IMR-90 (cell line): ENCODE measurements around the gene HEATR3. TPM values are rescaled to one million over a fixed set of nuclear protein-coding genes. Genes with fewer than 3 reads are reported as not detected.

ENCODE experiments used
- ATAC-seq: fragments of 200-7000 bp; cut with Tn5 transposase; 2 replicates; pipeline ENCODE4 v1.9.1; 2020; ENCODE audit warnings: low read depth, mild to moderate bottlenecking, moderate library complexity
- BruUV-seq: library from RNA; stranded (reverse); fragments of 400-500 nt; replicated peaks from 2 replicates; lab custom pipeline; 2021; lab: Mats Ljungman, UMichigan
- CTCF ChIA-PET: fragments of 300-600 bp; formaldehyde crosslinking; extraction: SDS; loops from one replicate; lab custom pipeline; 2021; ENCODE audit warnings: antibody characterized with exemption; lab: Yijun Ruan, JAX
- POLR2A ChIA-PET: fragments of 300-600 bp; sonication (Branson Sonifier 250); formaldehyde crosslinking; loops from one replicate; lab custom pipeline; 2022; ENCODE audit warnings: antibody characterized with exemption; ENCODE audit not compliant: unreplicated experiment; lab: Charles Lee
- DNase-seq: peaks from one replicate; pipeline ENCODE4 v3.0.0; 2013
- H2AFZ ChIP-seq: replicated peaks from 2 replicates; pipeline ENCODE3; 2013; ENCODE audit warnings: low read length, mild to moderate bottlenecking; ENCODE audit not compliant: poor library complexity
- H2AK5ac ChIP-seq: 2 replicates; pipeline ENCODE4 v1.6.1; 2013; ENCODE audit warnings: low read depth, low read length, inconsistent platforms
- H2AK9ac ChIP-seq: replicated peaks from 2 replicates; pipeline ENCODE3; 2013; ENCODE audit warnings: mild to moderate bottlenecking, low read depth, low read length, moderate library complexity; ENCODE audit not compliant: poor library complexity
- H2BK120ac ChIP-seq: 2 replicates; pipeline ENCODE4 v1.6.1; 2013; ENCODE audit warnings: low read depth, low read length, inconsistent platforms
- H2BK15ac ChIP-seq: 3 replicates; pipeline ENCODE4 v1.6.1; 2013; ENCODE audit warnings: low read depth, low read length, inconsistent platforms
- H2BK20ac ChIP-seq: 2 replicates; pipeline ENCODE4 v1.6.1; 2013; ENCODE audit warnings: low read depth, mild to moderate bottlenecking, inconsistent platforms, low read length, moderate library complexity
- H2BK5ac ChIP-seq: 2 replicates; pipeline ENCODE4 v1.6.1; 2013; ENCODE audit warnings: mild to moderate bottlenecking, low read depth, low read length, inconsistent platforms; ENCODE audit not compliant: poor library complexity, severe bottlenecking
- H3K14ac ChIP-seq: replicated peaks from 2 replicates; pipeline ENCODE4 v1.6.1; 2013; ENCODE audit warnings: low read depth, low read length, inconsistent platforms
- H3K18ac ChIP-seq: 2 replicates; pipeline ENCODE4 v1.6.1; 2013; ENCODE audit warnings: low read depth, low read length, control low read depth
- H3K23ac ChIP-seq: 2 replicates; pipeline ENCODE4 v1.6.1; 2013; ENCODE audit warnings: low read depth, low read length, inconsistent platforms
- H3K27ac ChIP-seq: 2 replicates; pipeline ENCODE4 v1.5.1; 2013; ENCODE audit warnings: mild to moderate bottlenecking, control low read depth, low read length; ENCODE audit not compliant: insufficient read depth
- H3K27me3 ChIP-seq: 2 replicates; pipeline ENCODE4 v1.6.1; 2013; ENCODE audit warnings: low read length; ENCODE audit not compliant: control insufficient read depth, insufficient read depth
- H3K36me3 ChIP-seq: 2 replicates; pipeline ENCODE4 v1.6.1; 2013; ENCODE audit warnings: low read length, mixed read lengths; ENCODE audit not compliant: control insufficient read depth, insufficient read depth
- H3K4ac ChIP-seq: 2 replicates; pipeline ENCODE4 v1.6.1; 2013; ENCODE audit warnings: low read depth, low read length, inconsistent platforms
- H3K4me1 ChIP-seq: 2 replicates; pipeline ENCODE4 v1.6.1; 2013; ENCODE audit warnings: low read length, mixed read lengths; ENCODE audit not compliant: control insufficient read depth, insufficient read depth
- H3K4me2 ChIP-seq: 2 replicates; pipeline ENCODE4 v1.6.1; 2013; ENCODE audit warnings: low read depth, mild to moderate bottlenecking, control low read depth, low read length, moderate library complexity
- H3K4me3 ChIP-seq: 2 replicates; pipeline ENCODE4 v1.5.1; 2013; ENCODE audit warnings: low read depth, mild to moderate bottlenecking, control low read depth, low read length, moderate library complexity; ENCODE audit not compliant: insufficient read depth
- H3K56ac ChIP-seq: 2 replicates; pipeline ENCODE4 v1.6.1; 2013; ENCODE audit warnings: low read length, inconsistent platforms; ENCODE audit not compliant: insufficient read depth; ENCODE audit errors: extremely low read depth
- H3K79me1 ChIP-seq, 2 experiments: 2 replicates each; pipeline ENCODE4 v1.6.1; 2013; ENCODE audit warnings: low read length in 2 of 2, inconsistent platforms in 1 of 2, low read depth in 1 of 2
- H3K9ac ChIP-seq: 2 replicates; pipeline ENCODE4 v1.6.1; 2013; ENCODE audit warnings: low read depth, low read length, control low read depth
- H3K9me1 ChIP-seq: 2 replicates; pipeline ENCODE4 v1.6.1; 2013; ENCODE audit warnings: low read length, inconsistent platforms; ENCODE audit not compliant: insufficient read depth
- H3K9me3 ChIP-seq: 2 replicates; pipeline ENCODE4 v1.6.1; 2013; ENCODE audit warnings: low read length; ENCODE audit not compliant: control insufficient read depth, insufficient read depth
- H4K20me1 ChIP-seq: 2 replicates; pipeline ENCODE4 v1.6.1; 2013; ENCODE audit warnings: low read length, inconsistent platforms; ENCODE audit not compliant: insufficient read depth
- H4K5ac ChIP-seq: 2 replicates; pipeline ENCODE4 v1.6.1; 2013; ENCODE audit warnings: mild to moderate bottlenecking, low read depth, low read length, control low read depth
- H4K8ac ChIP-seq, 2 experiments: 2 replicates each; pipeline ENCODE4 v1.6.1; 2013; ENCODE audit warnings: low read depth in 2 of 2, low read length in 2 of 2, control low read depth in 1 of 2, inconsistent platforms in 1 of 2
- H4K91ac ChIP-seq: 2 replicates; pipeline ENCODE4 v1.6.1; 2013; ENCODE audit warnings: low read depth, low read length, inconsistent platforms; ENCODE audit not compliant: insufficient read depth
- BHLHE40 ChIP-seq: fragments of 150-350 bp; IDR thresholded peaks from 2 replicates; pipeline ENCODE4 v1.6.1; 2016; ENCODE audit warnings: mild to moderate bottlenecking, low read depth, low read length
- CHD1 ChIP-seq: IDR thresholded peaks from 2 replicates; pipeline ENCODE4 v1.6.1; 2012; ENCODE audit warnings: low read depth, low read length, improper control_type of control experiment
- CTCF ChIP-seq: conservative IDR thresholded peaks from 2 replicates; pipeline ENCODE4 v1.5.1; 2012; ENCODE audit warnings: mild to moderate bottlenecking, low read depth, low read length, improper control_type of control experiment
- ELK1 ChIP-seq: fragments of 150-350 bp; IDR thresholded peaks from 2 replicates; pipeline ENCODE4 v1.6.1; 2016; ENCODE audit warnings: low read depth, mild to moderate bottlenecking, low read length, moderate library complexity, borderline replicate concordance
- FOS ChIP-seq: fragments of 150-350 bp; IDR thresholded peaks from 2 replicates; pipeline ENCODE4 v1.6.1; 2016; ENCODE audit warnings: low read depth, low read length
- MAFK ChIP-seq: IDR thresholded peaks from 2 replicates; pipeline ENCODE4 v1.6.1; 2012; ENCODE audit warnings: low read depth, low read length, improper control_type of control experiment
- MAZ ChIP-seq: IDR thresholded peaks from 2 replicates; pipeline ENCODE4 v1.6.1; 2012; ENCODE audit warnings: low read depth, mild to moderate bottlenecking, low read length, improper control_type of control experiment, moderate library complexity, borderline replicate concordance
- MXI1 ChIP-seq: IDR thresholded peaks from 2 replicates; pipeline ENCODE4 v1.6.1; 2012; ENCODE audit warnings: low read depth, mild to moderate bottlenecking, low read length, moderate library complexity, borderline replicate concordance
- NFE2L2 ChIP-seq: fragments of 150-350 bp; IDR thresholded peaks from 2 replicates; pipeline ENCODE4 v1.6.1; 2016; ENCODE audit warnings: low read depth, mild to moderate bottlenecking, low read length
- POLR2A ChIP-seq: IDR thresholded peaks from 2 replicates; pipeline ENCODE4 v1.6.1; 2012; ENCODE audit warnings: mild to moderate bottlenecking, low read depth, low read length
- RAD21 ChIP-seq: IDR thresholded peaks from 2 replicates; pipeline ENCODE4 v1.6.1; 2012; ENCODE audit warnings: low read length, improper control_type of control experiment
- RCOR1 ChIP-seq: IDR thresholded peaks from 2 replicates; pipeline ENCODE4 v1.6.1; 2012; ENCODE audit warnings: mild to moderate bottlenecking, low read length, improper control_type of control experiment; ENCODE audit not compliant: insufficient replicate concordance
- RFX5 ChIP-seq: IDR thresholded peaks from 2 replicates; pipeline ENCODE4 v1.8.0; 2012; ENCODE audit warnings: low read depth, mild to moderate bottlenecking, low read length, moderate library complexity
- SMC3 ChIP-seq: fragments of 150-350 bp; IDR thresholded peaks from 2 replicates; pipeline ENCODE4 v1.6.1; 2016; ENCODE audit warnings: low read depth, mild to moderate bottlenecking, antibody characterized with exemption, low read length, moderate library complexity
- WGBS, 2 experiments: methylation state at CpG; one replicate each; pipeline versions ENCODE4 v1.1.5 to v1.1.7; 2013; ENCODE audit warnings: missing lambda C conversion rate in 2 of 2; ENCODE audit not compliant: insufficient read length in 1 of 2; ENCODE audit errors: extremely low coverage in 2 of 2; 5-methylcytosine and 5-hydroxymethylcytosine counted together
- dilution Hi-C: fragments of 300-500 bp; cut with HindIII; formaldehyde crosslinking; loops from one replicate; pipeline ENCODE4 v1.14.3; 2018; ENCODE audit warnings: low sequenced_read_pairs; ENCODE audit not compliant: unreplicated experiment
- in situ Hi-C: fragments of 300-500 bp; cut with MboI; formaldehyde crosslinking; loops from 3 replicates; pipeline ENCODE4 v1.14.3; 2019; ENCODE audit warnings: low sequenced_read_pairs, inconsistent platforms, mixed read lengths
- intact Hi-C: fragments of 100-400 bp; cut with micrococcal nuclease; formaldehyde crosslinking; loops from 2 replicates; pipeline ENCODE4 v1.10.0; 2022
- polyA plus RNA-seq, 3 experiments: library from polyadenylated mRNA; depleted of rRNA; stranded (reverse); fragments of >200 nt; gene quantifications; 2 replicates each; pipeline ENCODE4 v1.2.3, GENCODE V29; 2012; ENCODE audit warnings: low replicate concordance in 1 of 3
- total RNA-seq: library from RNA; depleted of rRNA; stranded (reverse); fragments of >200 nt; gene quantifications from 2 replicates; pipeline ENCODE4 v1.2.3, GENCODE V29; 2012
- TF ChIP-seq, protein P1 (sequence below): fragments of 150-350 bp; IDR thresholded peaks from 2 replicates; pipeline ENCODE4 v1.6.1; 2017; ENCODE audit warnings: mild to moderate bottlenecking, antibody characterized with exemption, low read length, low read depth

HEATR3 gene
- total and polyA plus RNA-seq, 2 of the 4 experiments (the other 2 are of a cell fraction), result 9.4 to 21.1 TPM

- TF ChIP-seq CHD1 (no peak), MAZ (no peak), FOS (no peak), NFE2L2 (no peak), RAD21 (no peak), RFX5 (no peak), MAFK (no peak), RCOR1 (no peak), BHLHE40 (no peak)
Measured at GRCh38 chr16:50017553-50017952, 48.2 kb upstream of the HEATR3 start (continued).

GRCh38 chr16:50021544-50021943 lies 44.2 kb upstream of the HEATR3 start:
- Histone ChIP-seq H3K27ac (no peak overlapping the region), H3K9me3 (no peaks in the 10 kb centered on the region), H2AK5ac (no peak overlapping the region), H2BK20ac (no peak overlapping the region), H3K36me3 (no peaks in the 10 kb centered on the region), H4K20me1 (no peaks in the 10 kb centered on the region), H3K79me1 (peaks cover 5 to 9% of the 10 kb centered on the region in 2 experiments; a peak in 2 of 4 replicates), H2BK5ac (no peak overlapping the region), H2BK120ac (no peak overlapping the region), H3K27me3 (peaks cover 4% of the 10 kb centered on the region; the same call in 1 of the 2 replicates), H3K9me1 (no peaks in the 10 kb centered on the region), H3K4me2 (no peak overlapping the region), H3K23ac (no peak overlapping the region), H4K8ac (no peak overlapping the region), H3K4me1 (no peaks in the 10 kb centered on the region), H2BK15ac (no peak overlapping the region), H3K56ac (no peak overlapping the region), H4K91ac (no peak overlapping the region), H3K9ac (no peak overlapping the region), H2AK9ac (no peak overlapping the region), H3K4me3 (no peak overlapping the region), H3K18ac (no peak overlapping the region), H3K14ac (no peak overlapping the region), H4K5ac (no peak overlapping the region), H2AFZ (no peak overlapping the region), H3K4ac (no peak overlapping the region)
- no peak for ATAC-seq
- WGBS, 2 experiments, result no CpG with 5 or more reads among the region's 2 CpGs
- no peak for DNase-seq
- ChIA-PET POLR2A (no interaction called here), CTCF (interaction anchor here (1.8 kb wide), 1 partner anchor 189 kb away, joined by 4 read pairs; no protein-coding TSS in a partner anchor)
- intact Hi-C loops (loop anchor here (5.0 kb wide), 3 partner anchors 414 to 614 kb away; no protein-coding TSS in a partner anchor), dilution Hi-C loops (no loop called here), in situ Hi-C loops (no loop called here)
- no TSS peak for BruUV-seq
- TF ChIP-seq MXI1, result no peak
- TF ChIP-seq POLR2A, result no peak
- TF ChIP-seq ELK1, result no peak
- no peak for TF ChIP-seq MAZ
- TF ChIP-seq, protein P1, sequence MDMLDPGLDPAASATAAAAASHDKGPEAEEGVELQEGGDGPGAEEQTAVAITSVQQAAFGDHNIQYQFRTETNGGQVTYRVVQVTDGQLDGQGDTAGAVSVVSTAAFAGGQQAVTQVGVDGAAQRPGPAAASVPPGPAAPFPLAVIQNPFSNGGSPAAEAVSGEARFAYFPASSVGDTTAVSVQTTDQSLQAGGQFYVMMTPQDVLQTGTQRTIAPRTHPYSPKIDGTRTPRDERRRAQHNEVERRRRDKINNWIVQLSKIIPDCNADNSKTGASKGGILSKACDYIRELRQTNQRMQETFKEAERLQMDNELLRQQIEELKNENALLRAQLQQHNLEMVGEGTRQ, result no peak
- no peak for TF ChIP-seq CTCF
- no peak for TF ChIP-seq RFX5
- TF ChIP-seq SMC3, result no peak
- no peak for TF ChIP-seq BHLHE40
